ENCODE results near the gene TSHR. TPM values are rescaled to one million over a fixed set of nuclear protein-coding genes. Genes with fewer than 3 reads are reported as not detected.

Gene TSHR
- total and polyA plus RNA-seq, 2 experiments from 2014 or later, result 0.59 to 0.78 TPM

GRCh38 chr14:81113176-81113575 is 157.8 kb downstream of the TSHR start:
- H3K9me3 Mint-ChIP-seq, result peaks cover 11% of the 10 kb centered on the region; the same call in 1 of the 3 replicates

More at GRCh38 chr14:81113176-81113575, 157.8 kb downstream of the TSHR start:
- Histone ChIP-seq H3K79me2 (replicated peaks; ENCODE audit: insufficient read depth) (no peaks in the 10 kb centered on the region), H2AFZ (no peak overlapping the region), H3K27ac (ENCODE audit: low read depth) (no peak overlapping the region), H3K4me2 (no peak overlapping the region), H3K4me3 (no peak overlapping the region), H3F3A (replicated peaks; ENCODE audit: low read depth) (no peaks in the 10 kb centered on the region), H3K36me3 (ENCODE audit: insufficient read depth) (no peaks in the 10 kb centered on the region), H3K27me3 (ENCODE audit: insufficient read depth) (no peaks in the 10 kb centered on the region), H3K4me1 (ENCODE audit: insufficient read depth) (no peaks in the 10 kb centered on the region), H3K9me2 (ENCODE audit: insufficient read depth) (peaks cover 3% of the 10 kb centered on the region; the same call in 1 of the 2 replicates), H4K20me1 (replicated peaks; ENCODE audit: insufficient read depth) (no peaks in the 10 kb centered on the region)
- TF ChIP-seq EZH2 (IDR thresholded peaks at IDR 0.05; ENCODE audit: low read depth, unreplicated experiment) (no peak), EZH2phosphoT487 (IDR thresholded peaks at IDR 0.05; ENCODE audit: unreplicated experiment) (no peak), STAT1 (IDR thresholded peaks at IDR 0.05; ENCODE audit: unreplicated experiment) (no peak), ETS1 (IDR thresholded peaks at IDR 0.05) (no peak), ZNF331 (CRISPR knock-in tag; IDR thresholded peaks at IDR 0.05; ENCODE audit: low read depth) (no peak), ZNF462 (CRISPR knock-in tag; IDR thresholded peaks at IDR 0.05) (no peak), CREB1 (CRISPR knock-in tag; IDR thresholded peaks at IDR 0.05; ENCODE audit: low read depth) (no peak)
- TF ChIP-seq, protein P1, sequence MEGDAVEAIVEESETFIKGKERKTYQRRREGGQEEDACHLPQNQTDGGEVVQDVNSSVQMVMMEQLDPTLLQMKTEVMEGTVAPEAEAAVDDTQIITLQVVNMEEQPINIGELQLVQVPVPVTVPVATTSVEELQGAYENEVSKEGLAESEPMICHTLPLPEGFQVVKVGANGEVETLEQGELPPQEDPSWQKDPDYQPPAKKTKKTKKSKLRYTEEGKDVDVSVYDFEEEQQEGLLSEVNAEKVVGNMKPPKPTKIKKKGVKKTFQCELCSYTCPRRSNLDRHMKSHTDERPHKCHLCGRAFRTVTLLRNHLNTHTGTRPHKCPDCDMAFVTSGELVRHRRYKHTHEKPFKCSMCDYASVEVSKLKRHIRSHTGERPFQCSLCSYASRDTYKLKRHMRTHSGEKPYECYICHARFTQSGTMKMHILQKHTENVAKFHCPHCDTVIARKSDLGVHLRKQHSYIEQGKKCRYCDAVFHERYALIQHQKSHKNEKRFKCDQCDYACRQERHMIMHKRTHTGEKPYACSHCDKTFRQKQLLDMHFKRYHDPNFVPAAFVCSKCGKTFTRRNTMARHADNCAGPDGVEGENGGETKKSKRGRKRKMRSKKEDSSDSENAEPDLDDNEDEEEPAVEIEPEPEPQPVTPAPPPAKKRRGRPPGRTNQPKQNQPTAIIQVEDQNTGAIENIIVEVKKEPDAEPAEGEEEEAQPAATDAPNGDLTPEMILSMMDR (conservative IDR thresholded peaks at IDR 0.05; ENCODE audit: low read depth in 2 of 2), result no peak
- H3K36me3 Mint-ChIP-seq (ENCODE audit: low read depth), result 0 out of 3 replicates have a peak, but pooled peaks cover 4% of the 10 kb centered on the region
- H3K27ac Mint-ChIP-seq, result no peak overlapping the region
- no peaks in the 10 kb centered on the region for H3K27me3 Mint-ChIP-seq (ENCODE audit: insufficient read depth, low read depth, poor library complexity)
- H3K4me1 Mint-ChIP-seq, result peaks cover 4% of the 10 kb centered on the region; the same call in 1 of the 3 replicates
- H3K4me3 Mint-ChIP-seq, result no peak overlapping the region
- no peak for DNase-seq (ENCODE audit: low spot score)
- ATAC-seq, result no peak
